Cerebellar cortex (tissue), 1 donor: Measurements from ENCODE around the gene DVL3.

Experiments used
- DNase-seq: peaks from one replicate; pipeline ENCODE4 v3.0.0-alpha.2; 2015; ENCODE audit warnings: low spot score

The DVL3 gene

DNA sequence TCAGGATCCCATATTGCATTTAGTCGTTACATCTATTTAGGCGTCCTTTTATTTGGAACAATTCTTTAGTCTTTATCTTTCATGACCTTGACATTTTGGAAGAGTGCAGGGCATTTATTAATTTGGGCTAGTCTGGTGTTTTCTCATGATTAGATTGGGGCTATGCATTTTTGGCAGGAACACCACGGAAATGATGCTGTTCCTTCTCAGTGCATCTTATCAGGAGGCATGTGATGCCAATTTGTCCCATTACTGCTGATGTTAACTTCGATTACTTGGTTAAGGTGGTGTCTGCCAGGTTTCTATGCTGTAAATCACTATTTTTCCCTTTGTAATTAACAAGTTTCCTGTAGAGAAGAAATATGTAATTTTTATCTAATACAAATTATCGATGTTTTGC is 56.1 kb downstream of the DVL3 start:
- no peak for DNase-seq

DNA sequence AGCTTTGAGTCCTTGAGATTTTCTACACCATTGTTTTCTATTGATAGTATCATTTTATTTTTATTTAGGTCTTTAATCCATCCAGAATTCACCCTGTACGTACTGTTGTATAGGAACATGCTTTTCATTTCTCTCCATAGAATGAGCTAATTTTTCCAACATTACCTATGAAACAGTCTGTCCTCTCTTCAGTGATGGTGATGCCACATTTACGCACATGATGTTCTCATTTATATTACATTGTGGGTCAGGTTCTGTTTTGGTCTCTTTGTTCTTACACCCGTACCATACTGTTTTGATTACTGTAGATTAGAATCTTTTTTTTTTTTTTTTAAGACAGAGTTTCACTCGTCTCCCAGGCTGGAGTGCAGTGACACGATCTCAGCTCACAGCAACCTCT is 56.5 kb downstream of the DVL3 start:
- DNase-seq, result no peak

DNA sequence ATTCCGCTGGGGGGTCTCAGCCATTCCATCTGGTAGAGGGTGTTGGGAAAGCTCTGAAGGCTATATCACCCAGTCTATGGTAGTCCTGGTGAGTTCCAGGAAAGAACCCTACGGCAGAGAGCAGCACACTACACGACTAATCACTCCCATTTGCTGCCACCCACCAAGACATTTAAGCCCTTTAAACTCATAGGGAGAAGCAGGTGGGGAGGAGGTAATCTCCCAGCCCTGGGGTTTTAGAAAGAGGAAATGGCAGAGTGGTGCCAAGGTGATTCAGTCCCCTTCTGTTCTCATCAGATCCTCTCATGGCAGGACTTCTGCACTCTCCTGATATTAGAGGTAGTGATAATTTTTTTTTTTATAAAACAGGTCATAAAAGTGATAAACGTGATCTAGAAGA is 63.6 kb downstream of the DVL3 start:
- DNase-seq, result no peak

DNA sequence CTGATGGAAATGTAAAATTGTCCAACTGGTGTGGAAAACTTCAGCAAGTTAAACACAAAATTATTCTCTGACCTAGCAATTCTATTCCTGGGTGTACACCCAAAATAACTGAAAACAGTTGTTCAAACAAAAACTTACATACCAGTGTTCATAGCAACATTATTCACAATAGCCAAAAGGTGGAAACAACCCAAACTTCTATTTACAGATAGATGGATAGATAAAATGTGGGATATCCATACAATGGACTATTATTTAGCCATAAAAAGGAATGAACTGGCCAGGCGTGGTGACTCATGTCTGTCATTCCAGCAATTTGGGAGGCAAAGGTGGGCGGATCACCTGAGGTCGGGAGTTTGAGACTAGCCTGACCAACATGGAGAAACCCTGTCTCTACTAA is 67.3 kb downstream of the DVL3 start:
- DNase-seq, result no peak
